HG03196 (cell line): ENCODE measurements around the gene SESTD1.

Experiments used
- ATAC-seq: cut with Tn5 transposase; IDR thresholded peaks from one replicate; pipeline ENCODE4 v1.9.1; 2021; ENCODE audit not compliant: unreplicated experiment

The SESTD1 gene

DNA sequence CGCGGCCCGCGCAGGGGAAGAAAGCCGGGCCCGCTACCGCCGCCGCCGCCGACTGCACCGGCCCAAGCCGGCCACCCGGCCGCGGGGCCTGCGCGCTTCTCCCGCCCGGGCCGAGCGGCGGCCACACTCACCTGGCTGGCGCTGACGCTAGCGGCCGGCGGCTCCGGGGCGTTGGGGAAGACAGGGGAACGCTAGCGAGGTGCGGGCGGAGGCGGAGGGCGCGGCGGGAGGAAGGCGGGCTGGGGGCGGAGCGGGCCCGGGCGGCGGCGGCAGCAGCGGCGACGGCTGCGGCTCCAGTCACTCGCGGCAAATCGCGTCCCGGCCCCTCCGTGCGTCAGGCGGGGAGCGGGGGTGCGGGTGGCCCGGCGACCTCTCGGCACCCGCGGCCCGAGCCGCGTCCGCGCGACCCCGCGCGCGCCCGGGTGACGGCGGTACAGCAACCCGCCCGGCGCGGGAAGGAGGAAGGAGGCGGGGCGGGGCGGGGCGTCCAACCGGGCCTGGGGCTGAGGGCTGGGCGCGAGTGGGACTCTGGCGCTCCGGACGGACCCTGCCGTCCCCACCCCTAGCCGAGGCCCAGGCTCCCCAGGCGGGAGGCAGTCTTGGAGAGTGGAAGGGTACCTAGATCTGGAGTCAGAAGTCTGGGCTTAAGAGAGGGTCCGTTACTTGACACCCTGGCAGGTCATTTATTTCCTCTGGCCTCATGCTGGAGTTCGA is at the start of gene SESTD1:
SESTD1 (minus strand) TSS at position 465 of the 714 bp plus-strand sequence. CDS start 72,991 bp downstream, outside the sequence.
- ATAC-seq: peak; percentile 68

DNA sequence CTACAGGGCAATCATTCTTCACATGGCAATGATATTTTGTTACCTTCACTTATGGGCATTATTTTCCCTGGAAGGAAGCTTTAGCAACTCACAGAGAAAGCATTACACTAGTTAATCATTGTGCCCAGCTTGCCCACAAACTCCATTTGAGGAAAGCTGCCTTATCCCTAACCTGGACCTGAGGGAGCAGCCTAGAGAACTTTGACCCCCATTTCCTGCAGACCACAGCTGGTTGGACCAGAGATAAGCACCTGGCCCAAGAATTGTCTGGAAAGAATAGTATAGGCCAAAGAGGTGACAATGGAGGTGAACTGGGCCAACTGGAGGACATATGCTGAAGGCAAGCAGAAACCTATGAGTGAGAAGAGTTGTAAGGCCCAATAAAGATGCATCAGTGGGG is 48.4 kb upstream of the SESTD1 start:
- ATAC-seq: no peak

DNA sequence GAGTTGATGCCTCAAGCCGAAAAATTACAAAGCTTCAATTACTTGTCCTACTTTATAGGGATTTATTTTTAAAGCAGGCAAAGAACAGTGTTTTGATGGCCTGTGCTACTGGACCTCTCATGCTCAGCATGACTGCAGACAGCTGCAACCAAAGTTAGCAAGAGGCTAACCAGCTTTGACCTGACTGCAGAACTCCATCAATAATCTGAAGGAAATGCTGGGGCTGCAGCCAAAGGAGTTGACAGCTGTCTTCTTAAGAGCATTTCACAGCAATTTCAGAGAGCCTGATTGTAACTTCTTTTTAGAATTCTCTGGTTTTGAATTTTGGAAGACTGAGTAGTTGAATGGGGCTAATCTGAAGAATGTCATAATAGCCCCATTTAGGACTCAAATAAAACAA is 46.5 kb upstream of the SESTD1 start:
- no peak for ATAC-seq

- no peak for ATAC-seq
Measured at GRCh38 chr2:179307616-179308371, 43.2 kb upstream of the SESTD1 start.

GRCh38 chr2:179305125-179305524 is 40.5 kb upstream of the SESTD1 start:
- no peak for ATAC-seq

DNA sequence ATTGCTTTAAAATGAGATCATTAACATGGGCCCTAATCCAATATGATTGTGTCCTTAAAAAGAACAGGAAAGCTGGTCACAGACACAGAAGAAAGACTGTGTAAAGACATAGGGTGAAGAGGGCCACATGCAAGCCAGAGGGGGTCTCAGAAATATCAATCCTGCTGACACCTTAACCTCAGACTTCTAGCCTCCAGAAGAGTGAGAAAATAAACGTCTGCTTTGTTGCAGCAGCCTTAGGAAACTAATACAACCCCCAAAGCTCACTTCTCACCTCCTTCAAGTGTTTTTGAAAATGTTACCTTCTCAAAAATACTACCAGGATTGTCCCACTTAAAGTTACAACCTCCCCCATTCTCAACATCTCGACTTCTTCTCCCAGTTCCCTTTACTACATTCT is 39.8 kb upstream of the SESTD1 start:
- ATAC-seq: no peak

DNA sequence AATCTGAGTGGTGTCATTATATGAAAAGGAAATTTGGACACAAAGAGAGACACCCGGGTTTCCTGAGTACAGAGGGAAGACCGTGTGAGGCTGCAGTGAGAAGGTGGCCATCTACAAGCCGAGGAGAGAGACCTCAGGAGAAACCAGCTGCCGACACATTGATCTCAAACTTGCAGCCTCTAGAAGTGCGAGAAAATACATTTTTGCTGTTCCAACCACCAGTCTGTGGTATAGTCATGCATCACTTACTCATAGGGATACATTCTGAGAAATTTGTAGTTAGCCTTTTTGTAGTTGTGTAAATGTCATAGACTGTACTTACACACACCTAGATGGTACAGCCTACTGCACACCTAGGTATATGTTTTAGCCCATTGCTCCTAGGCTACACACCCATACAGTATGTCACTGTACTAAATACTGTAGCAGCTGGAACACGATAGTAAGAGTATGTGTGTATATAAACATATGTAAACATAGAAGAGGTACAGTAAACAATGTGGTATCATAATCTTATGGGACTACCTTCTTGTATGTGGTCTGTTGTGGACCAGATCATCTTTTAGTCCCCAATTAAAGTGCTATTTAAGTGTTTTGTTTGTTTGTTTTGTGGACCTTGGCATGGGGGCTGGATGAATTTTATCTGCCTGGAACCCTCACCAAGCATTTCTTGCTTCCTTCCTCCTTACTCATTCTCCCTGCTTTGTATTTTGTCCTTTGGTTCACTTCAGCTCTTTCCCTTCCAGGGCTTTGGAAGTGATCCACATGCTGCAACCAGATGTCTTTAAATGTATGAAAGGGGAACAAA is 38.3 kb upstream of the SESTD1 start:
- no peak for ATAC-seq

DNA sequence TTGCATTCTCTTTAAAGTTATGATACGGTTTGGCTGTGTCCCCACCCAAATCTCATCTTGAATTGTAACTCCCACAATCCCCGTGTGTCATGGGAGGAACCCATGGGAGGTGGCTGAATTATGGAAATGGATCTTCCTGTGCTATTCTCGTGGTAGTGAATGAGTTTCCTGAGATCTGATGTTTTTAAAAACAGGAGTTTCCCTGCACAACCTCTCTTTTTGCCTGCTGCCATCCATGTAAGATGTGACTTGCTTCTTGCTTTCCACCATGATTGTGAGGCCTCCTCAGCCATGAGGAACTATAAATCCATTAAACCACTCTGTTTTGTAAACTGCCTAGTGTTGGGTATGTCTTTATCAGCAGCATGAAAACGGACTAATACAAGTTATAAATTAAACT is 37.5 kb upstream of the SESTD1 start:
- ATAC-seq: no peak

DNA sequence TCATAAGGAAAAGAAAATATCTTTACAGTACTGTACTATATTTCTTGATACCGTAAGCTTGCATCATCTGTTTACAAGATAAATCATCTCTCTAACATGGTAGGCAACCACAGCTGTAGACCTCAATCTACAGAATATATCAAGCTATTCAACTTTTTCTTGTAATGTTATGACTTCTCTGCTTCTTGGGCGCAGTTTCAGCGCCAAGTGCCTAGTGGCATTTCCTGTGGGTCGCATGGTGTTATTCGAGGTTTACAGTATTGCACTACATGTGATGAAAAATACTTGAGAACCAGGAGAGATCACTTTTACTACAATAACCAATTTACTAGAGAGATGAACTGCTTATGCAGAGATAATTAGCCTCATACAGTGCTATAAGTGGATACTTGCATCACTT is 34.0 kb upstream of the SESTD1 start:
- no peak for ATAC-seq

DNA sequence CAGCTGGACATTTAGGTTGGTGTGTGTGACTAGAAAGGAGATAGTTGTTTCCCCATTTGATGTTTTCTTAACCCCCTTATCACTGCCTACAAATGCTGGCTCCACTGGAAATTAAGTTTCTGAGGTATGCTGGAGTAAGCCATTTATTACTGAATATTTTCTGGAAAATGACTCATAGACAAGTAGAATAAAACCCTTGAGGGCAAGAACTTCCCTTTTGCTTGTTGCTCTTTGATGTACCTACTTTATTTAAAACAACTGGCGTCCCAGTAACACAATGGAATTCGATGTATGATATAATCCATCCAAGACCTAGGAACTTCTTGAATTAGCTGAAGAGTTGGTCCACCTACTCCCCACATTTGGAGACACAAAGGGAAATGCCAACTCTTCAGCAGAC is 33.3 kb upstream of the SESTD1 start:
- no peak for ATAC-seq

DNA sequence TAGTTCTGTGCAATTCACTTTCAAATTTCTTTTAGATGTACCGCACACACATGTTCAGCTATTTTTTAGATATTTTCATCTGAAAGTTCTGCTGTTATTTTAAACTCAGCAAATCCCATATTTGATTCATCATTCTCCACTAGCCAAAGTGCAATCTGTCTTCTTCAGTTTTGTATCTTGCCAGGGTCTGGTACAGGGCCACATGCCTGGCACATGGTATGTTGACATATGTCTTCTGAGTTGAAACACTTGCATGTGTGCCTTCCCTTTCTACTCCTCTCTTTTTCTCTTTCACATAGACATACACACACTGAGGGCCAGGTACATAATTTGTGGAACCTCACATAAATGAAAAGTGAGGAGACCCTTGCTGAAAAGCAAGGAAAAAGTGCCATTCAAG is 25.7 kb upstream of the SESTD1 start:
- no peak for ATAC-seq

DNA sequence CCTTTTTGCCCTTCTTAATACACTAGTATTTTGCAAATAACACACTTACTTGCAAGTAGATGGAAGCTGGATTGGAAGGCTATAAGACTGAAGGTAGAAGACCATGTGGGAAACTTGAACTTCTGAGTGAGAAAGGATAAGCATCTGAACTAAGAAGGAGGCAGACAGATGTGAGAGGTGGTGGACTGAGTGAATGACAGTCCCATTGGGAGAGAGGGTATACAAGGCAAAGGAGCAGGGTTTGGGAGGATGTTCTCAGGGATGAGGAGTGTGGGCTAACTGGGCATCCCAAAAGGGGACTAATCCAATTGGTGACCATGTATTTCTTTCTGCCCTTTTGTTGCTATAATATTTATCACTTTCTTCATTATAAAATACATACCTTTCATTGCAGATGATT is 20.4 kb upstream of the SESTD1 start:
- ATAC-seq: no peak

- no peak for ATAC-seq
Measured at GRCh38 chr2:179277429-179278196, 13.0 kb upstream of the SESTD1 start.

- no peak for ATAC-seq
Measured at GRCh38 chr2:179275253-179276012, 10.8 kb upstream of the SESTD1 start.

DNA sequence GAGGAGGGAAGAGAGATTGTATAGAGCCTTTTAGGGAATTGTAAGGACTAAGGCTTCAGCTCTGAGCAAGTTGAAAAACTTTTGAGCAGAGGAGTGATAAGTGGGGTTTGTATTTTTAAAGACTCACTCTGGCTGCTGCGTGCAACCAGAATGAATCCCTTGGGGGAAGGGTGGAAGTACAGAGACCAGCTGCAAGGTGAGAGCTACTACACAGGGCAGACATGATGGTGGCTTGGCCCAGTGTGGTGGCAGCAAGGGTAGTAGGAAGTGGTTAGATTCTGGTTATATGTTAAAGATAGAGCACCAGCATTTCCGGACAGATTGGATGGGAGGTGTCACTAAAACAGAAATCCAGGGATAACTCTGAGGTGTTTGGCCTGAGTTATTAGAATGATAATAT is 10.1 kb upstream of the SESTD1 start:
- ATAC-seq: peak; percentile 94

DNA sequence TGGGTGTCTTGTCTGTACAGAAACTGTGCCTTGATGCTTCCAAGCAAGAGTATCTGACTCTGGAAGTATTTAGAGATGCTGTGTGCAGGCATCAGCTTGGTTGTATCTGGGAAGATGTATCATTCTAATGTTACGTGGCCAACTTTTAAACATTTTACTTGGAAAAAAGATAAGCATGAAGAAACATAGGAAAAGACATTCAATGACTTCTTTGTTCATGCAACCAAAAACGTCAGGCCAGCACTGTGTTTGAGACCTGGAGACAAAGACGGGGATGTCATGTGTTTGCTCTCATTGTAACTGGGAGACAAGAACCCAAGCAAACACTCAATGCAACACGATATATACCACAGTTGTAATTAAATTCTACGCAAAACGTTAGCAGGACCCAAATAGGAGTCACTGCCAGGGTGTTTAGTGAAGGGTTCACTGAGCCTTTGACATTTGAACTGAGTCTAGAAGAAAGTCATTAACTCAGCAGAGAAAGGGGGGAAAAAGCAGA is 8.9 kb upstream of the SESTD1 start:
- no peak for ATAC-seq

GRCh38 chr2:179272406-179273192 is 8.0 kb upstream of the SESTD1 start:
- no peak for ATAC-seq

DNA sequence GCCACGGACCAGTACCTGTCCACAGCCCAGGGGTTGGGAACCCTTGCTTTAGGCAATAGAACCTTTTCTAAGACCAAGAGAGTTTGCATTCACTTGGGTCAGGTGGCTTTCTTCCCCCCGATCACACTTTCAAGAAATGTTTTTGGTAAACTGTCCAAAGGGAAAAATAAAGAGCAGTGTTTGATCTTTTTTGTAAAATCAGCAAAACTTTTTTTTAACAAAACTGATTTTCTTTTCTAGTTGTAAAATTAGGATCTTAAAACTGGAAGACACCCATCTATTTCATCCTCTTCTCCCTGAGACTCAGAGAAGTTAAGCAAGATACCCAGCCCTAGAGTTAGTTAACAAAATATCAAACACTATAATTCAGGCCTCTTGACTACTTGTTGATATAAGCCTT is 6.1 kb upstream of the SESTD1 start:
- ATAC-seq: no peak

- ATAC-seq: peak; percentile 38
Measured at GRCh38 chr2:179268277-179268925, 3.8 kb upstream of the SESTD1 start.
